Measurements from ENCODE around the gene DUSP8.

- TF ChIP-seq SUZ12 (IDR thresholded peaks at IDR 0.05; ENCODE audit: extremely low read depth, insufficient read depth, insufficient read length) = no peak
- no peak for TF ChIP-seq YY1 (IDR thresholded peaks at IDR 0.05; ENCODE audit: insufficient read depth, insufficient read length)
- no peak for TF ChIP-seq ZNF274 (IDR thresholded peaks at IDR 0.05; ENCODE audit: low read depth, low read length)
Observed at GRCh38 chr11:1568441-1568911, 3.6 kb downstream of the DUSP8 start.
